Measurements from ENCODE around the gene PRPSAP1.

The PRPSAP1 gene

GRCh38 chr17:76272541-76273444, 80.9 kb downstream of the PRPSAP1 start:
- DNase-seq (ENCODE audit: low spot score) = no peak
- ChIA-PET POLR2A (ENCODE audit: low non-redundant PET) (no interaction called here), CTCF (interaction anchor here (1.0 kb wide), 1 partner anchor 151 kb away, joined by 3 read pairs; no protein-coding TSS in a partner anchor)
- peak overlapping the region; percentile 93 for H3K27ac ChIP-seq
- TF ChIP-seq, protein P1, sequence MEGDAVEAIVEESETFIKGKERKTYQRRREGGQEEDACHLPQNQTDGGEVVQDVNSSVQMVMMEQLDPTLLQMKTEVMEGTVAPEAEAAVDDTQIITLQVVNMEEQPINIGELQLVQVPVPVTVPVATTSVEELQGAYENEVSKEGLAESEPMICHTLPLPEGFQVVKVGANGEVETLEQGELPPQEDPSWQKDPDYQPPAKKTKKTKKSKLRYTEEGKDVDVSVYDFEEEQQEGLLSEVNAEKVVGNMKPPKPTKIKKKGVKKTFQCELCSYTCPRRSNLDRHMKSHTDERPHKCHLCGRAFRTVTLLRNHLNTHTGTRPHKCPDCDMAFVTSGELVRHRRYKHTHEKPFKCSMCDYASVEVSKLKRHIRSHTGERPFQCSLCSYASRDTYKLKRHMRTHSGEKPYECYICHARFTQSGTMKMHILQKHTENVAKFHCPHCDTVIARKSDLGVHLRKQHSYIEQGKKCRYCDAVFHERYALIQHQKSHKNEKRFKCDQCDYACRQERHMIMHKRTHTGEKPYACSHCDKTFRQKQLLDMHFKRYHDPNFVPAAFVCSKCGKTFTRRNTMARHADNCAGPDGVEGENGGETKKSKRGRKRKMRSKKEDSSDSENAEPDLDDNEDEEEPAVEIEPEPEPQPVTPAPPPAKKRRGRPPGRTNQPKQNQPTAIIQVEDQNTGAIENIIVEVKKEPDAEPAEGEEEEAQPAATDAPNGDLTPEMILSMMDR (conservative IDR thresholded peaks at IDR 0.05; ENCODE audit: low read depth) = no peak

DNA sequence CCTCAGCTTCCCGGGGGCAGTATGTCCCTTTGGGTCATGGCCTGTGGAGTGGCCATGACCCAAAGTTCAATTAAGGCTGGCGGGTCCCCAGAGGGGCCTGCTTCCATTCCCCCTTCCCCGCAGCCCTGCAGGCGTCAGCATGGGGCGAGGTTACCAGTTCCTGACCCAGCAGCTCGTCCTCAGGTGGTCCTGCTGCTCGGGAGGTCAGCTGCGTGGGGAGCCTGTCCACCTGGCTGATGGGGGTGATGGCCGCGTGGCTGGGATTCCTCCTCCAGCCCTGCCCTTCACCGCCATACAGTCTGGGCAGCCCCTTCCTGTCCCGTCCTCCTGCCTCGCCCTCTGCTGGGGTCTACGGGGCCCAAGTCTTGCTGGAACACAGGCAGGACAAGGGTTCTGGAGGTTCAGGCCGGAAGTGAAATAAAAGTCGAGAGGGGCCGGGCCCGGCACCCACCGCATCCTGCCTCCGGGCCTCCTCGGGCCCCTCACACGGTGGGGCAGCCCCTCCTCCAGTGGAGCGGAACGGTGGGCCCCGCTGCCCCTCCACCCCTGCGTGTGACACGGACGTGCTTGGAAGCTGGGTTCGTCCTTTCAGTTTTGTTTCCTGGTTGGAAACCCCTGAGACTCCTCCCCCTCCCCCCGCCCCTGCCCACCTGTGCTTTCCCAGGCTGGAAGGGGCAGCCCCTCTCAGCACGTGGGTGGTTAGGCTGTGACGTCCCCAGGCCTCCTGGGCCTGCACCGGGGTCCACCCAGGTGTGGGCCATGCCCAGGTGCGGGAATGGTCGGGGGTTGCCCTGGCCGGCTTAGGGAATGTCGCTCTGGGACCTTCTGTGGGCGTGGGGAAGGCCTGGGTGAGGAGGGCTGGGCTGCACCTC, 81.8 kb downstream of the PRPSAP1 start:
- ChIA-PET POLR2A (ENCODE audit: low non-redundant PET) (no interaction called here), CTCF (interaction anchor here (0.6 to 1.1 kb wide), 4 partner anchors 8 to 179 kb away, joined by 3 to 6 read pairs (median 4); no protein-coding TSS in a partner anchor)
- peak overlapping the region; percentile 93 for H3K27ac ChIP-seq
- DNase-seq (ENCODE audit: low spot score) = no peak
- TF ChIP-seq, protein P1 (conservative IDR thresholded peaks at IDR 0.05; ENCODE audit: low read depth) = no peak

- ChIA-PET POLR2A (ENCODE audit: low non-redundant PET) (interaction anchor here (0.9 kb wide), 1 partner anchor 86 kb away, joined by 4 read pairs; no protein-coding TSS in a partner anchor), CTCF (interaction anchor here (0.5 to 1.4 kb wide), 5 partner anchors 8 to 134 kb away, joined by 3 to 8 read pairs (median 4); no protein-coding TSS in a partner anchor)
- TF ChIP-seq, protein P1 (conservative IDR thresholded peaks at IDR 0.05; ENCODE audit: low read depth) = no peak
- no peak for DNase-seq (ENCODE audit: low spot score)
- peak overlapping the region; percentile 93 for H3K27ac ChIP-seq
Observed at GRCh38 chr17:76270770-76271668, 82.7 kb downstream of the PRPSAP1 start.

GRCh38 chr17:76270127-76270592, 83.6 kb downstream of the PRPSAP1 start:
- no peak for DNase-seq (ENCODE audit: low spot score)
- TF ChIP-seq, protein P1 (conservative IDR thresholded peaks at IDR 0.05; ENCODE audit: low read depth) = no peak
- ChIA-PET POLR2A (ENCODE audit: low non-redundant PET) (interaction anchor here (0.9 kb wide), 1 partner anchor 86 kb away, joined by 4 read pairs; no protein-coding TSS in a partner anchor), CTCF (interaction anchor here (1.4 kb wide), 1 partner anchor 9 kb away, joined by 8 read pairs; no protein-coding TSS in a partner anchor)
- peak overlapping the region; percentile 93 for H3K27ac ChIP-seq

DNA sequence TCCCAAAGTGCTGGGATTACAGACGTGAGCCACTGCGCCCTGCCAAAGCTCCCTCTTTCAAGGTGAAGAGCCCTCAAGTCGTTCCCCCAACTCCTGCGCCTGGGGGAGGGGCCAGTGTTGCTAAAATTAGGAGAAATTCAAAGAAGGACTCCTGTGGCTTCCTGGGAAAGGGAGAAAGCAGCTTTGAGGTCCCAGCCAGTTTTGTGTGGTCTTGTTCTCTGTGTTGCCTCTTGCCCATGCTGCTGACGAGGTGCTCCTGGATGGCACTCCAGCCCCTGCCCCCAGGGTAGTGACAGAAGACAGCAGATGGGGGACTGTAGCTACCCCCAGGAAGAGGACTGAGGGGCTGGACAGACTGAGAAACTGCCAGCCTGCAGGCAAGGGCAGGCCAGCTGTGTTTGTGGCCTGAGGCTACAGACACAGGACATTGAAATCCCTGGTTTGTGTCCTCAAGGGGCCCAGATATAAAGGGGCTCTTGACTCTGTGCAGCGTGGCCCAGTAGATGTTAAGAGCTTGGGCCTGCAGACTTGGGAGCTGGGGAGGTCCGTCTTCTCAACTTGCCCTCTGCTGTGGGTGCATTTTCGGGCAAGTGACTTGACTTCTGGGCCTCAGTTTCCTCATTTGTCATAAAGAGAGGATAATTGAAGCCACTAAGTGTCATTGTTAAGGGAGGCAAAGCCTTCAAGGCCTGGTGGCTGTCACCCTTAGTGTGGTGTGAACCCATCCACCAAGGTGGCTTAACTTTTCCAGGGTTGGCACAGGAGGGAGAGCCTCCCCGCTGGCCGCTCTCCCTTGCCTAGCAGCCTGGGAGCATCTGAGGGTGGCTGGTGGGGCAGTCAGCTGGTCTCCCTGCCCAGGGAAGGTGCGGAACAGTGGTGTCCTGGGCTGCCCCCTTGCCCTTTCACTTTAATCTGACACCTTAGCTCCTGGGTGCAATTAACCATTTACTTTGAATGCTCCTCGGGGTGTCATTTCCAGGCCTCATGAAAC, 84.4 kb downstream of the PRPSAP1 start:
- POLR2A ChIA-PET (ENCODE audit: low non-redundant PET) = no interaction called here
- peak overlapping the region; percentile 93 for H3K27ac ChIP-seq
- no peak for DNase-seq (ENCODE audit: low spot score)
- CTCF ChIA-PET = interaction anchor here (1.3 to 1.4 kb wide), 2 partner anchors 10 kb away, joined by 8 to 12 read pairs; no protein-coding TSS in a partner anchor
- TF ChIP-seq, protein P1 (conservative IDR thresholded peaks at IDR 0.05; ENCODE audit: low read depth) = no peak
